HTERT RPE-1 (cell line): Measurements from ENCODE around the gene TSPAN17.
"Not testable (repeated sequence)": the region's sequence is repeated elsewhere in the genome, so short reads cannot be mapped to it uniquely, and the experiment has no call there.

Source experiments
- in situ Hi-C: fragments of 300-500 bp; cut with MboI; formaldehyde crosslinking; loops from 4 replicates; pipeline ENCODE4 v1.14.3; 2020; ENCODE audit warnings: low sequenced_read_pairs

TSPAN17 gene

DNA sequence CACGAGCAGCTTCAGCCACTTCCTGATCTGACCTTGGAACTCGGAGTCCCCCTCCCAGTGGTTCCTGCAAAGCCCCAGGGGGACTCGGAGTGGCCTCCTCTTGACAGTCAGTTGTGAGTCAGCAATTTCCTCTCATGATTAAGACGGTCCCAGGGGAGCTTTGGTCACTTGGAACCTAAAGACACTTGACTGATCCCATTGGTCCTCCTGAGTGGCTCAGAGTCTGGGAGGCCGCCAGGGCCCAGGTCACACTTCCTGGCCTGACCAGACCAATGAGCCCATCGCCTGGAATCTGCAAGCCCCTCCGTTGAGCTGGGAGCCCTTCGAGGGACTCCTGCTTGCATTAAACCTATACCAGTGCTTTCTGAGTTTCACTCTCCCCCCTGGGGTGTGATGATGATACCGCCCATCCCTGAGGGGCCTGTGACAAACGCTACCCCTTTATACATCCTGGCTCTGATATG is 29.1 kb downstream of the TSPAN17 start:
- in situ Hi-C loops, result no loop called here

DNA sequence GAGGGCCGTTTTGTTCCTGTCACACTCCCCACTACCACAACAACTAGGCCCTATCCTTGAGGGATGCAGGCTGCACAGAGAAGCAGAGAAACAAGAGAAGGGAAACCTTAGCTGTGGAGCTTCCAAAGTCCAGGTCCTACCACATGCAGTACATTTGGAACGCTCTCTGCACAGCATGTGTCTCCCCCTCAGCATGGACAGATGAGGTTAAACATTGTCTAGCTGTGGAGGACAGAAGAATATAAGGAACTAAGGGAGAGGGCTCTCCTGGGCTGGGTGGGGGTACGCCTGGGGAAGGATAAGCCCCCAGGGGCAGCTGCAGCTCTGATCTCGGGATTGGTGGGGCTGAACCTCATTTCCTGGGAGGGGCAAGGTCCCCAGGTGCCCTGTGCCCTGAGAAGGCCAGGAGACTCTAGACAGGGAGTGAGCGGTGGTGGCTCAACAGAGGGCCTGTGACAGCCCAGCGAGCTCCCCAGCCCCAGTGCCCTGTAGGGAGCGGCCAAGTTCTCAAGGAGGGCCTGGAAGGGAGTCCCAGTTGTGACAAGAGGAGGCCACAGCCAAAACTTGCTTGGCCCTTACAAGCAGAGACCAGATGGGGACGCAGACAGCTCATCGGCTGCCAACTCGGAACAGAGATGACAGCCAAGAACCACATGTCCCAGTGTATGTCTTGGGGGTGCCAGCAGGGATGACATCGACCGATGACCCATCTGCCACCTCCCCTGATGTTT is 30.1 kb downstream of the TSPAN17 start:
- in situ Hi-C loops, result no loop called here

DNA sequence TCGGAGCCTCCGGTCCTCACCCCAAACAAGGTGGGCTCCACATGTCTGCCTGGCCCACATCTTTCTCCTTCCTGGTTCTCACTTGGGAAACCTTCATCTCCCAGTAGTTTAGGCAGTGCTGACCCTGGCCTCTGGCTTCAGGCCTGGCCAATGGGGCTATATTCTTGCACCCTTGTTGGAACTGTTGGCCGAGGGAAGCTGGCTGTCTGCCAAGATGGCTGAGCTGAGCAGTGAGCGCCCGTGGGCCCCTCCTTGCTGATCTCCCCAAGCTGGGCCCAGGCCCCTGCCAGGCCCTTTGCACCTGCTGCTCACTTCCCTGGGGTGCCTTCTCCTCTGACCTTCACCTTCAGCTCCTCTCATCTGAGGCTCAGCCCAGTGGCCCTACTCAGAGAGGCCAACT is 31.3 kb downstream of the TSPAN17 start:
- in situ Hi-C loops, result no loop called here

DNA sequence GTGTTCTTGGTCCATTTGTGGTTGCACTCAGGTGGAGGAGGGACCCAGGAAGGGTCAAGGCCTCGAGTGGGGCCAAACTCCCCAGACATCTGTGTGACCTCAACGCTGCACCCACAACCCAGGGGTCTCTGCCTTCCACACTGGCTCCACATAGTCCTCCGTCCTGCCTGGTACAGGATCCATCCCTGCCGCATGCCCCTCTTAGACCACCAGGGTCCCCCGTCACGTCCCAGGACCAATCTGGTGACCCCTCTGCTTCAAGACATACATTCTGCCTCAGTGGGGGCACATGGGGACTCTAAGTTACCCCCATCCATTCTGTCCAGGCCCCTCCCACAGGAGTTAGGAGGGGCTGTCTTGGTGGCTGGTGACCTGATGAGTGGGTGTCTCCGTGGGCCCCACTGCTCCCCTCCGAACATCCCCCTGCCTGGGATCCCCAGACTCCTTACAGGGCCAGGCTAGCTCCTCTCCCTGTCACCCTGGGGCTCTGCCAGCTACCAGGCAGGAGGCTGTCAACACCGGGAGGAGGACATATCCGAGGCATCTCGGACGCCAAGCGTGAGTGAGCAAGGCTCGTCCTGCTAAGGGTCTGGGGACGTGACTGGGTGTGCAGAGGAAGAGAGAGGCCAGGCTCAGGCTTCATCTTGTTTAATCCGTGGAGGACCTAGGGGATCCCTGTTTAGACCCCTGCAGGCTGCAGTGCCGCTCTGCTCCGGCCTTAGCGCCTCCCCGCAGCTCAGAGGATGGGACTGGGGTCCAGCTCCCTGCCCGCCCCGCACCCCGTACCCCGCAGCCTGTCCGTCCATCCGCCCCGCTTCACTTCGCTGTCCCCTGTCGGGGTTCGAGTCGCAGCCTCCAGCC is 32.3 kb downstream of the TSPAN17 start:
- in situ Hi-C loops, result no loop called here

DNA sequence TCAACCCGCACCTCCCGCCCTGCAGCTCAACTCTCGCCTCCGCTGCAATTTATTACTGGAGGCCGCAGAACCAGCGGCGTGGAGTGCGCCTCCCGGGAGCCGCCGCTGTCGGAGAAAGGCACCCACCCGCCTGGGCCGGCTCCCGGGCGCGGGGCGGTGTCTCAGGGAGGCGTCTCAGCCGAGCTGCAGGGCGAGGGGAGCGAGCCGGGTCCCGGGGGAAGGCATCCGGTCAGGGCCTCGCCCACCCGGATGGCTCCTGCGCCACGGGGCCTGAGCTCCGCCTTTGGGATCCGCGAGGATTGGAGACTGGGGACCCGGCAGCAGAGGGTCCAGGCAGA is 32.9 kb downstream of the TSPAN17 start:
- in situ Hi-C loops, result no loop called here

DNA sequence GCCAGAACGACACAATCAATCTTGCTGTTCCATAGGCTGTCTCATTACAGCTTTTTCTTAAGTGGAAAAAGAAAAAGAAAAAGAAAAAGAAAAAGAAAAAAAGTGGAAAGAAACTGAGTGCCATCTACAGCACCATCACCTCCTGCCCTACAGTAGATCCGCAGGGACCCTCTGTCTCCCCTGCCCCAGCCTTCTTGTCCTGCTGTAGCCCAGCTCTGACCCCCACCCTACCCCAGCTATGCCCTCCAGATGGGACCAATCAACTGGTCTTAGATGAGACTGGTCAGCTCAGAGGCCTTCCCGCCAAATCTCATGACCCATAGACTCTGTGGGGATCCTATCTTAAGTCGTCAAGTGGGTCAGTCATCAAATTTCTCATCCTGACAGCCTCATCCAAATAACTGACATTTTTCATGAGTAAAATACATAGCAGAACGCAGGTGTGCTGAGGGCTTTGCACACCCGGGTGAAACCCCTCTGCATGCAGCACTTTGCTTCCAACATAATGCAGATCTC is 34.8 kb downstream of the TSPAN17 start:
- in situ Hi-C loops, result no loop called here

DNA sequence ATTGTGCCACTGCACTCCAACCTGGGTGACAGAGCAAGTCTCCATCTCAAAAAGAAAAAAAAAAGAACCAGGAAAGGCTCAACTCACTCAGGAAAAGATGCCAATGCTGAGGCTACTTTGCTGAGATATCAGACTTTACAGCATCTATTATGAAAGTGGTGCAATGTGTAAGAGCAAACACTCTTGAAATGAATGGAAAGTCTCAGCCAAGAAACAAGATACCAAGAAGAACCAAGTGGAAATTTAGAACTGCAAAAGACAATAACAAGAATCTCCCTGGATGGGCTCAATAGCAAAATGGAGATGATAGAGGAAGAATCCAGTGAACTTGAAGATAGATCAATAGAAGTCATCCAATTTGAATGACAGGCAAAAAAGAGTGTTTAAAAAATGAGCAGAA is 37.7 kb downstream of the TSPAN17 start:
- in situ Hi-C loops, result no loop called here

DNA sequence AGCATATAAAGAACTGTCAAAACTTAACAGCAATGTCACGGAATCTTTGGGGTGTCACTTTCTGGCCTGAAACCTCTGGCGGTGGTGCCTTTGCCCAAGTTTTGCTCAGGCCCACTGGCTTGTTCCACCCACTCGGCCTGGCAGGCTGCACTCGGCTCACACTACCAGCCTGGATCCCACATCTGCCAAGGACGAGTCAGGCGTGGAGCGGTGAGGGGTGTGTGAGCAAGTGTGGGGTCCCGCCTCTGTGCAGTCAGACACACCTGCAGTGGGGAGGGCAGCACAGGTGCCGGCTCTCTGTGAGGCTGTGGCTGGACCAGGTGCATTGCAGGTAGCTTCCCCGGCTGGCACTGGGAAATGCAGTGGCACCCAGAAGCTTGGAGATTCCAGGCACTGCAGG is 40.0 kb downstream of the TSPAN17 start:
- in situ Hi-C loops, result no loop called here

DNA sequence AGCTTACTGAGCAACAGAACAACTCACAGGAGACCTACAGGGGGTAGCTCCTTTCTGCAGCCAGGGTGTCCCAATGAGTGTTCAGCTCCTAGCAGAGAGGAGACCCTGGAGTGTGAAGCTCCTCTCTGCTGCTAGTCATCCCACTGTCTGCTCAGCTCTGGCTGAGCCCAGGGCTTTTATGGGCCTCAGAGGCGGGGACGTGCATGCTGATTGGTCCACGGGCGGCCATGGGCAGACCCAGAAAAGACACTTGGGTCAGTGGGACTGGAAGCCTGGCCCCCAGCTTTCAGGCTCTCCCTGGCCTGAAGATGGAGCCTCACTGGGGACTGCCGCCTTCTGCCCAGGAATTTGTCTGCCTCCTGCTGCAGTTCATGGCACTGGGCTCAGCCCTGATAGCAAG is 40.6 kb downstream of the TSPAN17 start:
- in situ Hi-C loops, result no loop called here

DNA sequence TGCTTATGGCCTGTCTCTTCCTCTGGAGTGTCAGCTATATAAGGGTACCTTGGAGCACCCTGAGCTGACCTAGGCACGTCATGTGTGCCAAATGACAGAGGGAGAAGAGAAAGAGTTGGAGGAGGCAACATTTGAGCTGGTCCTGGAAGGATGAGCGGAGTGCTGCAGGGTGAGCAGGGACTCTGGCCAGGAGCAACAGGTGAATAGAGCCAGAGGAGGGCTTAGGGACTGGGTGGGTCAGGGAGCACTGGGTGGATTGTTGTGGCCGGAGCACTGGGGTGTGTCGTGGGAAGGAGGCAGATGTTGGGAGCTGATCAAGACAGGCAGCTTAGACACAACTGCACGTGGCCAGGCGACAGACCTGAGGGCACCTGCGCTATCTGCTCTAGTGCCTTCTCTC is 43.6 kb downstream of the TSPAN17 start:
- in situ Hi-C loops, result no loop called here

DNA sequence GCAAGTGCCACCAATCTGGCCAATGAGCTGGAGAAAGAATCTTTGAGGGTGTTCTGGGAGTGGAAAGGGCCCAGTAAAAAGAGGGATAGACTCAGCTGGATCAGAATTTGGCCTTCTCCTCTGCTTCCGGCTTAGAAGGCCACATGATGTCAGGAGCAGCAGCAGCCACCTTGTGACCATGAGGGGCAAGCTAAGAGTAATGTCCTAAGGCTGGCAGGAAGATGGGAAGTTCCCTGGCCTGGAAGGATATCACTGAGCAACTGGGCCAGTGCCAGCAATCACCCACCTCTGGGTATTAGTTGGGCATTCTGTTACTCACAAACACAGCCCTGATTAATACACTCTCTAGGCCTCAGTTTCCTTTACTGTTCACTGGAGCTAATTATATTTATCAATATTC is 44.2 kb downstream of the TSPAN17 start:
- in situ Hi-C loops, result no loop called here

DNA sequence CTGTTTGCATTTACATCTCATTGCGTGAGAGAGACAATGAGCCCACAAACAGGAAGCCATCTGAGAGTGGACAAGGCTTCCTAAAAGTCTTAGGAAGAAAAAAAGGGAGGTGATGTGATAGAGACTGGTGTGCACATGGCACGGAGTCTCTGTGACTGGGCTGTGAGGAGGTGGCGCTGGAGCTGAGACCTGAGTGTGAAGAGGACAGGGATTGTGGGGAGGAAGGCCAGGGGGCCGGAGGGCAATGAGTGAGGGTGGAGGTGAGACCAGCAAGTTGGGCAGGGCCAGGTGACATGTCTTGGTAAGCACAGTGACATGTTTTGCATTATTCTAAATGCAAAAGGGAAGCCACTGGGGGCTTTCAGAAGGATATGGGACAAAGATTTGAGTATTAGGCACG is 45.0 kb downstream of the TSPAN17 start:
- in situ Hi-C loops, result no loop called here

DNA sequence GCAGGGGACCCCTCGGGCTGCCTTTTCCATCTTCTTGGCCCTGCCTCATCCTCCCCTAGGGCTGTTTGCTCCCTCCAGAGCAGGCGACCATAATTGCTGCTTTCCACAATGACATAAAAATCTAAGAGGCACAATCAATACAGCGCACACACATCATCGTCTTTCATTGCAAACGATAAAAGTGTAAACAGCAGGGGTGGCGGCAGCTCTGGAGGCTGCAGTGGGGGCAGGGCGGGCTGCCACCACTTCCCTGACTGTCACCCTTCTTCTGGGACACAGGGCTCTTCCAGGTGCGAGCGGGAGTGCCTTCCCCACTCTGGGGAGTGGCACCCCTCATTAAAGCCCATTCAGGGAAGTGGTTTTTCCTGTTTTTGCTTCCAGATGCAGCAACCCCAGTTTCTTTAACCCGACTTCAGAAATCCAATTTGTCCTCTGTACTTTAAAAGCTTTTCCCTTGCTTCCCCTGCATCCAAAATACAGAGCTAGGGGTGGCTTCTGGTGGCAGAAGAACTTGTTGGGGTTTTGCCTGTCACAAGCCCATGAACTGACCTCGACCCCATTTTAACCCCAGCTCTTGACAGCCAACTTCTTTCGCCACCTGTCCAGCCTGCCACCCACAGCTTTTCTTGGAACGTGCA is 45.7 kb downstream of the TSPAN17 start:
- in situ Hi-C loops, result no loop called here

DNA sequence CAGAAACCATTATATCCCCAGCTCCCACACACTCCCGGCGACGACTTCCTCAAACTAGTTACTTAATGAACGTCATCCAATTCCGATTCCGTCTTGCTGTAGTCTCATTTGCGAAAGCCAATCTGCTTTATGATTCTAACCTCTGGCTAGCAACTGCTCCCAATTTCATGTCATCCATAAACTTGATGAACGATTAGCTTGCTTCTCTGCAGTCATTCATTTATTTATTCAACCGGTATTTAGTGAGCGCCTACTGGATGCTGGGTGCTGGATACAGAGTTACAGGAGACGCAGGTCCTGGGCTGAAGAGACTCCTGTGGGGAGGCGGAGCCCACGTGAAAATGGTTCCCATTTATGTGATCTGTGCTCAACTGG is 46.2 kb downstream of the TSPAN17 start:
- in situ Hi-C loops, result no loop called here

DNA sequence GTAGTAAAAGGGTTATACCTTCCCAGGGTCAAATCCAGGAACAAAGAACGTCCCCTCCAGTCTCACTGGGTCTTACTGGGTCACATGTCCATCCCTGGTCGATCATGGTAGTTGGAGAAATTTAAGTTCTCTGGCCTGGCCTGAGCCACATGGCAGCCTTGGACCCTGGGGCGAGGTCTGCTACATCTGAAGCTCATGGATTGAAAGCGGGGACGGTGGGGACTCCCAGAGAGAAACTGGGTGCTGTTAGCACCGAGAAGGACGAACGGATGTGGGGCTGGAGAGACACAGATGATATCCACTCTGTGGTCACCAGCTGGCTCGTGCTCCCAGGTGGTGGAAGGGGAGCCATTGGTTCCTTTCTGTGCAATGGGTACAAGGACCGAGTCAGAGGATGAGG is 46.9 kb downstream of the TSPAN17 start:
- in situ Hi-C loops, result no loop called here

DNA sequence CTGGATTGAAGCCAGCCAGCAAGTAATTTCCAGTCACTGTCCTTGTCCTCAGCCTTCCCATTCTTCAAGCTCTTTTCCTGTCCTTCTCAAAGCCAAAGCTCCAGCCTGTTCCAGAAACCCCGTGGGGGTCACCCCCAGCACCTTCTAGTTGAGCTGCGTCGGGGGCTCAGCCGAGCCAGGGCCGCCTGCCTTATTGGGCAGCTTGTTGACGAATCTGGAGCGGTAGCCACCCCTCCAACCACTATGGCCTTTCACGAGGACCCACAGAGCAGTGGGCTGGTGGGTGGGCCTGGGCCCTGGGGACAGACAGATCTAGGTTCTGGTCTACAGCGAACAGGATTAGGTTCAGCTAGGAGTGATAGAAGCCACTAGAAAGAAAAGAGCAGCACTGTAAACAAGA is 47.3 kb downstream of the TSPAN17 start:
- in situ Hi-C loops, result no loop called here

DNA sequence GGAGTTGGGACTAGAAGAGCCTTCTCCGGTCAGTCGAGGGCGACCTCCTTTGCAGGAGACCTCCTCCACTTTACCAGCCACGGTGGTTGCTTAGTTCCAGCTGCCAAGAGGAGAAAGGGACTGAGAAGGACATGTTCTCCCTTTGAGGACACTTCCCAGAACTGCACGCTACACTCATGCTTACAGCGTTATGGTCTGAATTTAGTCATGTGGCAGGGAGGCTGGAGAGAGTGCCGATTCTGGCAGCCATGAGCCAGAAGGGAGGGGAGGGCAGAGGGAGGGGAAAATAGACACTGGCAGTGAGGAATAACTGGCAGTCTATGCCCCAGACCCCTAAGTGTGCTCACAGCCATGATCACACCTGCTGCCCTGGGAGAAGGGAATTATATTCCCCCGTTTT is 47.8 kb downstream of the TSPAN17 start:
- in situ Hi-C loops, result no loop called here

DNA sequence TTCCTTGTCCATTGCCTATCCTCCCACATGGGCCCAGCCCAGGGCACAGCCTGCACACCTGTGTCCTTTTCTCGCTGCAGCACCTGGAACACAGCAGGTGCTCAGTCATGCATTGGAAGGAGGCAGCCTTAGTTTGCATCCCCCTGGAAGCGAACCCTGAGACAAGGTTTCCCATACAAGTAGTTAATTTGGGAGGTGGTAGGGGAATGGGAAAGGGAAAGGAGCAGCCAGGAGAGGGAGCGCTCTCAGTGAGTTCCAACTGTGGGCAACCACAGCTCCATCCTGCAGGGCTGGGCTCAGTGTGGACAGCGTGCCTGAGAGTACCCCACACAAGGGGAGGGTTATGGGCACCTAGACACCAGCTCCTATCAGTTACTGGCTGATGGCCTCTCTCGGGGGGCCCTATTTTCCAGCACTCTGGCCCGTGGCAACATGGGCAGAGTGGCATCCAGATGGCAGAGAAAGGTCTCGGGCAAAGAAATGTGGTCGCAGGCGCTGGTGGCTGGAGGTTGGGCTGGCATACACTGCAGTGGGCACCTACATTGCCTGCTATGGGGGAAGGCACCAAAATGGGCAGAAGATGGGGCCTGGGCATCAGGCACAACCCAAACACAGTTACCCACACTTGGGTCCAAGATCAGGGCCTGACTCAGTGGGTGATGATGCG is 50.1 kb downstream of the TSPAN17 start:
- in situ Hi-C loops, result no loop called here

DNA sequence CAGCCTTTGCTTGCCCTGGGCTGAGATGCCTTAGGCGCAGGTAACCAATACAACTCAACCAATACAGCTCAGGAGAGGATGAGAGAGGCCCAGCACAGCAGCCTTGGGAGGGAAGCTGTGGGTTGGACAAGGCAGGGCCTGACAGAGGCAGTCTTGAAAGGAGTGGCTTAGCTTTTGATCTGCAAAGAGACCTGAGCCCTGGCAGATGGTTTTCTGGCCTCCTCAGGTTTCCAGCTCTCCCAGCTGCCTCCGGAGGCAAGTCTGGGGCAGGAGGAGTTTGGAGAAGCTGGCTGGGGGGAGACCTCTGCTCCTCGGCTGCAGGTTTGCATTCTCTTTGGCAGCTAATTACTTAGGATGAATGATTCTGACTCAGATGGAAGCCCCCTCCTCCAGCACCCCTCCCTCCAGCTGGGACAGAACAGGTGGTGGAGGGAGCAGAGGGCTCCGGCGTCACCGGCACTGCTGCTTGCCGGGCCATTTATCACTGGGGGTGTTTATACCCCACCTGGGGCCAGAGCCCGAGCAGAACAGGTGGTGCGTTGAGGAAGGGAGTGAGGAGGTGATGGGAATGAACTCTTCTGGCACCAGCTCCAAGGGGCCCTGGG is 50.8 kb downstream of the TSPAN17 start:
- in situ Hi-C loops, result no loop called here

DNA sequence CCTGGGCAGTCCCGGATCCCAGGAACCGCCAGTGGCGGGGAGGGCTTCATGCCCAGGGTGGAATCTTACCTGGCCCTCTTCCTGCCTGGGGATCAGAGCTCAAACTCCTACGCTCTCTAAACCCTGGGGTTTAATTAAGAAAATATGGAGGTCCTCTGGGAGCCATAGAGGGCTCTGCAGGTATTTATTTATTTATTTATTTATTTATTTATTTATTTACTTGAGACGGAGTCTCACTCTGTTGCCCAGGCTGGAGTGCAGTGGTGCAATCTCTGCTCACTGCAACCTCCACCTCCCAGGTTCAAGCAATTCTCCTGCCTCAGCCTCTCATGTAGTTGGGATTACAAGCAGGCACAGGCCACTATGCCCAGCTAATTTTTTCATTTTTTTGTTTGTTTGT is 52.2 kb downstream of the TSPAN17 start:
- in situ Hi-C loops, result not testable (repeated sequence)
